DOHH2 (cell line): ENCODE measurements around the gene KNSTRN.
A peak's percentile ranks its signal among the peaks of the same experiment; 100 is the strongest.

Source experiments
- H3F3A ChIP-seq: fragments of 200-600 bp; sonication (generic), shearing (Covaris generic); 2 replicates; pipeline ENCODE4 v1.6.0; 2016; ENCODE audit warnings: antibody characterized with exemption, mild to moderate bottlenecking; ENCODE audit not compliant: control insufficient read depth, insufficient read depth
- H3K27ac ChIP-seq: fragments of 200-600 bp; sonication (generic); 2 replicates; pipeline ENCODE4 v1.5.1; 2014; ENCODE audit warnings: low read depth, mild to moderate bottlenecking, low read length, moderate library complexity
- H3K27me3 ChIP-seq: fragments of 200-600 bp; sonication (generic); 2 replicates; pipeline ENCODE4 v1.6.1; 2014; ENCODE audit warnings: mild to moderate bottlenecking, low read length, mixed read lengths; ENCODE audit not compliant: control insufficient read depth
- H3K36me3 ChIP-seq: fragments of 200-600 bp; sonication (generic); 2 replicates; pipeline ENCODE4 v1.6.1; 2014; ENCODE audit warnings: mild to moderate bottlenecking, low read length, moderate library complexity, mixed read lengths; ENCODE audit not compliant: control insufficient read depth
- H3K4me1 ChIP-seq: fragments of 200-600 bp; sonication (generic); 2 replicates; pipeline ENCODE4 v1.6.1; 2014; ENCODE audit warnings: mild to moderate bottlenecking, low read length, mixed read lengths; ENCODE audit not compliant: control insufficient read depth
- H3K4me2 ChIP-seq: fragments of 200-600 bp; sonication (generic); 2 replicates; pipeline ENCODE4 v1.6.0; 2014; ENCODE audit warnings: mild to moderate bottlenecking, low read length, moderate library complexity
- H3K4me3 ChIP-seq: fragments of 200-600 bp; sonication (generic); 2 replicates; pipeline ENCODE4 v1.5.1; 2014; ENCODE audit warnings: mild to moderate bottlenecking, low read length, mixed read lengths
- H3K79me2 ChIP-seq: fragments of 200-600 bp; sonication (generic); 2 replicates; pipeline ENCODE4 v1.6.1; 2014; ENCODE audit warnings: mild to moderate bottlenecking, low read length, mixed read lengths; ENCODE audit not compliant: control insufficient read depth
- H3K9me2 ChIP-seq: fragments of 200-600 bp; sonication (generic); replicated peaks from 2 replicates; pipeline ENCODE4 v1.6.1; 2014; ENCODE audit warnings: mild to moderate bottlenecking, low read length, mixed read lengths; ENCODE audit not compliant: control insufficient read depth
- H3K9me3 ChIP-seq: fragments of 200-600 bp; sonication (generic); 2 replicates; pipeline ENCODE4 v1.6.1; 2014; ENCODE audit warnings: antibody characterized with exemption, low read length, mixed read lengths; ENCODE audit not compliant: control insufficient read depth, insufficient read depth
- H4K20me1 ChIP-seq: fragments of 200-600 bp; sonication (generic); 2 replicates; pipeline ENCODE4 v1.6.0; 2014; ENCODE audit warnings: low read depth, mild to moderate bottlenecking, antibody characterized with exemption, low read length, moderate library complexity; ENCODE audit not compliant: control insufficient read depth, insufficient read depth
- CTCF ChIP-seq: fragments of 200-600 bp; sonication (generic); IDR thresholded peaks from one replicate; pipeline ENCODE4 v1.5.1; 2014; ENCODE audit warnings: antibody characterized with exemption, mild to moderate bottlenecking, low read depth, low read length; ENCODE audit not compliant: poor library complexity, severe bottlenecking
- EZH2phosphoT487 ChIP-seq: fragments of 200-600 bp; sonication (generic); IDR thresholded peaks from 2 replicates; pipeline ENCODE4 v1.6.1; 2017; ENCODE audit warnings: borderline replicate concordance, mild to moderate bottlenecking, antibody characterized with exemption, low read length, moderate library complexity, mixed read lengths

KNSTRN gene

GRCh38 chr15:40365016-40365415, 17.5 kb upstream of the KNSTRN start:
- Histone ChIP-seq H3K27me3 (no peaks in the 10 kb centered on the region), H4K20me1 (no peaks in the 10 kb centered on the region), H3K27ac (no peak overlapping the region), H3K4me2 (no peak overlapping the region), H3K9me2 (no peaks in the 10 kb centered on the region), H3K4me1 (peaks cover 16% of the 10 kb centered on the region), H3K9me3 (no peaks in the 10 kb centered on the region), H3K36me3 (no peaks in the 10 kb centered on the region), H3F3A (no peaks in the 10 kb centered on the region), H3K79me2 (no peaks in the 10 kb centered on the region), H3K4me3 (no peak overlapping the region)
- no peak for TF ChIP-seq CTCF

DNA sequence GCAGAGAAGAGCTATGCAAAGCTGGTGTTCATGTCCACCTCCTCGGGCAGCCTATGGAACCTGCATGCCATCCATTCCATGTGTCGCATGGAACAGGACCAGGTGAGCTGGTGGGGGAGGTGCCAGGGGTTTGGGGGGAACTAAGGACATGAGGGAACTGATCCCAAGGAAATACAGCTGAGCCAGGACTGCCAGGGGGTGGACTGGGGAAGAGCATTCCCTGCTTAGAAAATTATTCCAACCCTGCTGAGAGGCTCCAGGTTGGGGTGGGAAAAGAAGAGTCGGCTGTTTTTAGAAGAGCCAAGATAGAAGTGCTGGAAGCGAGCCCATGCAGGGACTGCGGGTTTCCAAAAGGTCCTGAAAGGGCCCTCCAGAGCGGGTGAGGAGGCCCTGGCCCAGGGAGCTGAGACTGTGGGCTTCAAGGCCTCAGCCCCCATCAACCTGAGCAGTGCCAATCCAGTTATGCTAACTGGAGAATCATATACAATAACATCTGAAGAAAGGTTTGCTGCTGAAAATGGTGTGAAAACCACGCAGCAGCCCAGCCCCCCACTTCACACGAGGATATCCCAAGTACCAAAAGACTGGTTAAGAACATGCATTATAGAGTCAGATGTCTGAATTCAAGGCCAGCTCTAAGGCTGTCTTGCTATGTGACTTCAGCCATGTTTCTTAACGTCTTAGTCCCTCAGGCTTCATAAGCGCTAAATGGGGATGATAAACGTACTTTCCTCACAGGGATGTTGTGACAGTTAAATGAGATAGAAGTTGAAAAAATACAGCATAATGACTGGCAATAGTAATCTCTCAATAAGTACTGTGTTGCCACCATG, 16.7 kb upstream of the KNSTRN start:
- peaks cover 4% of the 10 kb centered on the region; the same call in 1 of the 2 replicates for H3K27me3 ChIP-seq
- H3K9me2 ChIP-seq = no peaks in the 10 kb centered on the region
- H3K79me2 ChIP-seq = no peaks in the 10 kb centered on the region
- TF ChIP-seq EZH2phosphoT487 (no peak), CTCF (no peak)
- H3K36me3 ChIP-seq = no peaks in the 10 kb centered on the region
- no peaks in the 10 kb centered on the region for H3K9me3 ChIP-seq
- no peaks in the 10 kb centered on the region for H4K20me1 ChIP-seq
- no peaks in the 10 kb centered on the region for H3F3A ChIP-seq
- no peak overlapping the region for H3K4me3 ChIP-seq
- H3K4me1 ChIP-seq = peaks cover 16% of the 10 kb centered on the region
- H3K27ac ChIP-seq = no peak overlapping the region
- no peak overlapping the region for H3K4me2 ChIP-seq

- Histone ChIP-seq H3K4me3 (peak overlapping the region; percentile 74), H3F3A (no peaks in the 10 kb centered on the region), H3K27me3 (peaks cover 6% of the 10 kb centered on the region; the same call in 1 of the 2 replicates), H3K9me2 (no peaks in the 10 kb centered on the region), H3K79me2 (no peaks in the 10 kb centered on the region), H3K36me3 (no peaks in the 10 kb centered on the region), H3K27ac (no peak overlapping the region), H3K4me1 (peaks cover 16% of the 10 kb centered on the region), H4K20me1 (no peaks in the 10 kb centered on the region), H3K9me3 (no peaks in the 10 kb centered on the region), H3K4me2 (peak overlapping the region; percentile 79)
- TF ChIP-seq CTCF = no peak
Measured at GRCh38 chr15:40366457-40367370, 15.8 kb upstream of the KNSTRN start.
